HL-60 (cell line): ENCODE measurements around the gene TBCK.

Source experiments
- DNase-seq, 2 experiments: peaks; one replicate each; pipeline ENCODE4 v3.0.0-alpha.2; 2010 to 2020; ENCODE audit warnings: low read depth in 1 of 2, low spot score in 1 of 2
- H3K27ac ChIP-seq: fragments of 250-450 bp; sonication (Bioruptor Pico); replicated peaks from 2 replicates; pipeline ENCODE4 v1.5.1; 2020; ENCODE audit warnings: mild to moderate bottlenecking, moderate library complexity
- H3K27me3 ChIP-seq: fragments of 250-450 bp; sonication (Bioruptor Pico); 2 replicates; pipeline ENCODE4 v1.5.1; 2021; ENCODE audit warnings: mild to moderate bottlenecking, moderate library complexity; ENCODE audit not compliant: insufficient read depth, poor library complexity, severe bottlenecking
- H3K4me3 ChIP-seq: replicated peaks from 2 replicates; pipeline ENCODE4 v1.5.1; 2011; ENCODE audit warnings: mild to moderate bottlenecking, control low read depth, low read length; ENCODE audit not compliant: insufficient read depth
- CTCF ChIP-seq: IDR thresholded peaks from one replicate; pipeline ENCODE4 v1.5.1; 2011; ENCODE audit warnings: low read length, control low read depth, inconsistent platforms; ENCODE audit not compliant: insufficient read depth
- GABPA ChIP-seq: IDR thresholded peaks from 2 replicates; pipeline ENCODE4 v1.6.1; 2012; ENCODE audit warnings: low read depth
- POLR2AphosphoS5 ChIP-seq: IDR thresholded peaks from 2 replicates; pipeline ENCODE4 v1.6.1; 2012; ENCODE audit warnings: low read depth
- SPI1 ChIP-seq: IDR thresholded peaks from 2 replicates; pipeline ENCODE4 v1.6.1; 2012; ENCODE audit warnings: low read depth, mild to moderate bottlenecking, borderline replicate concordance
- TF ChIP-seq, protein P1 (sequence below): IDR thresholded peaks from 2 replicates; pipeline ENCODE4 v1.6.1; 2012; ENCODE audit warnings: low read depth; ENCODE audit not compliant: insufficient replicate concordance

The TBCK gene

DNA sequence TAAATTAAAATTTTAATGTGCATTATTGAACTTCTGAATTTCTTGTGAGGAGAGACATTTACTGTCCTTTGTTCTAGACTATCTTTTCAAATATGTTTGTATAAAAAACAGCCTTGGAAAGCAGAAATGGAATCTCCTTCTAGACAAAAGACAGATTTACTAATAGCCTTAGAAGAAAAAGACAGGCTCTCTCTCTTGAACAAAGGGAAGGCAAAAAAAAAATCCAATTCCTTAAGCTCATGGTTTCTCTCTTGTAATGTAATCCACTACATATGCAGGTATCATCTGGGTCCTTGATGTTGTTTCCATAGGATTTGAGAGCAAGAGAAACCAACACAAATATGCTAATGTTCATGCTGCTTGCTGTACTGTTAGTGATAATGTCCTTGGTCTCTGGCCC, 106.0 kb downstream of the TBCK start:
- TF ChIP-seq GABPA (no peak), POLR2AphosphoS5 (no peak), CTCF (no peak), SPI1 (no peak)
- TF ChIP-seq, protein P1, sequence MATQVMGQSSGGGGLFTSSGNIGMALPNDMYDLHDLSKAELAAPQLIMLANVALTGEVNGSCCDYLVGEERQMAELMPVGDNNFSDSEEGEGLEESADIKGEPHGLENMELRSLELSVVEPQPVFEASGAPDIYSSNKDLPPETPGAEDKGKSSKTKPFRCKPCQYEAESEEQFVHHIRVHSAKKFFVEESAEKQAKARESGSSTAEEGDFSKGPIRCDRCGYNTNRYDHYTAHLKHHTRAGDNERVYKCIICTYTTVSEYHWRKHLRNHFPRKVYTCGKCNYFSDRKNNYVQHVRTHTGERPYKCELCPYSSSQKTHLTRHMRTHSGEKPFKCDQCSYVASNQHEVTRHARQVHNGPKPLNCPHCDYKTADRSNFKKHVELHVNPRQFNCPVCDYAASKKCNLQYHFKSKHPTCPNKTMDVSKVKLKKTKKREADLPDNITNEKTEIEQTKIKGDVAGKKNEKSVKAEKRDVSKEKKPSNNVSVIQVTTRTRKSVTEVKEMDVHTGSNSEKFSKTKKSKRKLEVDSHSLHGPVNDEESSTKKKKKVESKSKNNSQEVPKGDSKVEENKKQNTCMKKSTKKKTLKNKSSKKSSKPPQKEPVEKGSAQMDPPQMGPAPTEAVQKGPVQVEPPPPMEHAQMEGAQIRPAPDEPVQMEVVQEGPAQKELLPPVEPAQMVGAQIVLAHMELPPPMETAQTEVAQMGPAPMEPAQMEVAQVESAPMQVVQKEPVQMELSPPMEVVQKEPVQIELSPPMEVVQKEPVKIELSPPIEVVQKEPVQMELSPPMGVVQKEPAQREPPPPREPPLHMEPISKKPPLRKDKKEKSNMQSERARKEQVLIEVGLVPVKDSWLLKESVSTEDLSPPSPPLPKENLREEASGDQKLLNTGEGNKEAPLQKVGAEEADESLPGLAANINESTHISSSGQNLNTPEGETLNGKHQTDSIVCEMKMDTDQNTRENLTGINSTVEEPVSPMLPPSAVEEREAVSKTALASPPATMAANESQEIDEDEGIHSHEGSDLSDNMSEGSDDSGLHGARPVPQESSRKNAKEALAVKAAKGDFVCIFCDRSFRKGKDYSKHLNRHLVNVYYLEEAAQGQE = no peak
- H3K27ac ChIP-seq = no peak overlapping the region
- no peaks in the 10 kb centered on the region for H3K27me3 ChIP-seq
- DNase-seq = no peak
- no peak overlapping the region for H3K4me3 ChIP-seq

DNA sequence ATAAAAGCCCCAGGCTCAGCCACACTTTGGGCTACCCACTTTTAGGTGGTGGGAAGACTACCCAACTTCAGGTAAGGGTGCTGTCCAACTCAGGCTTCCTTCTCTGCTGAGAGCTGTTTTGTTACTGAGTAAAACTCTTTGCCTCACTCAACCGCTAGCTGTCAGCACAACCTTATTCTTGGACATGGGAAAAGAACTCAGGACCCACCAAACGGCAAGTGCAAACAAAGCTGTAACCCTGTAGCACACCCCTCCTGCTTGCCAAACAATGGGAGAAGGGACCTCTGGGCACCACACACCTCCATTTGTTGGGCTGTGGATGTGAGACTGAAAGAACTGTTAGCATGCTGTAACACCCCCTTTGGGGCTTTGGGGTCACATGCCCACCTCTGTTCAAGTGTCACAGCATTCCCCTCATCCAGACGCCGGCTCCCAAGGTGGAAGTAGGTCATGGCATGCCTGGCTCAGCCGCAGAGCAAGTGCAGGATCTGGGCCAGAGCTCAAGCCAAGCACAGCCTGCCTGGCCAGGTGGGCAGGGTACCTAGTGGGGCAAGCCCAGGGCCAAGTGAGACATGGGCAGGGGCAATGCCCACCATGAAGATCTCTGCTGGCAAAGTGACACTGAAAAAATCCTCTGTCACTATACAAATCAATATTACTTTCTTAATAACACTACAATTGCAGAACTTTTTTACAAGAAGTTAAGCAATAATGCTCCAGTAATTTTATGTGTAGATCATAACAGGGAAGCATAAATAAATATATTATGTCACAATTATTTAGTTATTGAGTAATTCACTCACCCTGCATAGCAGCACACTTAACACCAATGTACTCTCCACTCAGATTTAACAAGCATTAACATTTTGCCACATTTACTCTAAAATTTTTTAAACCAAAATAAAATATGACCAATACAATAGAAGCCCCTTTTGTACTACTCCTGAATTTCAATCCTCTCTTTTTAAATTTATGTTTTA, 107.2 kb downstream of the TBCK start:
- Histone ChIP-seq H3K27ac (no peak overlapping the region), H3K4me3 (no peak overlapping the region), H3K27me3 (no peaks in the 10 kb centered on the region)
- DNase-seq = peak in 1 of 2 experiments; percentile 16
- TF ChIP-seq SPI1 (no peak), CTCF (no peak), POLR2AphosphoS5 (no peak), GABPA (no peak)
- TF ChIP-seq, protein P1 = no peak

GRCh38 chr4:106201373-106201772, 114.6 kb downstream of the TBCK start:
- Histone ChIP-seq H3K27me3 (no peaks in the 10 kb centered on the region), H3K27ac (no peak overlapping the region), H3K4me3 (no peak overlapping the region)
- peak in 1 of 2 experiments; percentile 1 for DNase-seq
- TF ChIP-seq, protein P1 = no peak
- TF ChIP-seq GABPA (no peak), POLR2AphosphoS5 (no peak), SPI1 (no peak), CTCF (no peak)
